Measurements from ENCODE around the gene TMEM184C.

Gene TMEM184C

GRCh38 chr4:147709999-147710398 lies 92.8 kb downstream of the TMEM184C start:
- H3K9ac ChIP-seq (ENCODE audit: low read length) = no peak overlapping the region
- no peaks in the 10 kb centered on the region for H3K27me3 ChIP-seq (ENCODE audit: control insufficient read depth, insufficient read depth, low read length)
- no peaks in the 10 kb centered on the region for H3K36me3 ChIP-seq (ENCODE audit: control insufficient read depth, insufficient read depth, low read length)
- no peak overlapping the region for H3K4me3 ChIP-seq (ENCODE audit: low read length)
- H3K9me3 ChIP-seq (ENCODE audit: control insufficient read depth, low read length) = no peaks in the 10 kb centered on the region
- no peaks in the 10 kb centered on the region for H3K4me1 ChIP-seq (ENCODE audit: control insufficient read depth, insufficient read depth, low read length)

GRCh38 chr4:147714575-147715401 lies 97.6 kb downstream of the TMEM184C start:
- H3K9ac ChIP-seq (ENCODE audit: low read length) = no peak overlapping the region
- no peaks in the 10 kb centered on the region for H3K4me1 ChIP-seq (ENCODE audit: control insufficient read depth, insufficient read depth, low read length)
- no peak overlapping the region for H3K4me3 ChIP-seq (ENCODE audit: low read length)
- H3K9me3 ChIP-seq (ENCODE audit: control insufficient read depth, low read length) = no peaks in the 10 kb centered on the region
- H3K36me3 ChIP-seq (ENCODE audit: control insufficient read depth, insufficient read depth, low read length) = no peaks in the 10 kb centered on the region
- H3K27me3 ChIP-seq (ENCODE audit: control insufficient read depth, insufficient read depth, low read length) = no peaks in the 10 kb centered on the region

GRCh38 chr4:147717878-147718277 lies 100.7 kb downstream of the TMEM184C start:
- no peaks in the 10 kb centered on the region for H3K36me3 ChIP-seq (ENCODE audit: control insufficient read depth, insufficient read depth, low read length)
- peaks cover 2% of the 10 kb centered on the region for H3K4me1 ChIP-seq (ENCODE audit: control insufficient read depth, insufficient read depth, low read length)
- no peak overlapping the region for H3K4me3 ChIP-seq (ENCODE audit: low read length)
- no peak overlapping the region for H3K9ac ChIP-seq (ENCODE audit: low read length)
- H3K27me3 ChIP-seq (ENCODE audit: control insufficient read depth, insufficient read depth, low read length) = no peaks in the 10 kb centered on the region
- no peaks in the 10 kb centered on the region for H3K9me3 ChIP-seq (ENCODE audit: control insufficient read depth, low read length)
